ENCODE results near the gene DEPP1. TPM values are rescaled to one million over a fixed set of nuclear protein-coding genes. Genes with fewer than 3 reads are reported as not detected.

The DEPP1 gene
- total RNA-seq, 6 experiments from 2014 or later: 0.43 to 0.78 (median 0.52) TPM

DNA sequence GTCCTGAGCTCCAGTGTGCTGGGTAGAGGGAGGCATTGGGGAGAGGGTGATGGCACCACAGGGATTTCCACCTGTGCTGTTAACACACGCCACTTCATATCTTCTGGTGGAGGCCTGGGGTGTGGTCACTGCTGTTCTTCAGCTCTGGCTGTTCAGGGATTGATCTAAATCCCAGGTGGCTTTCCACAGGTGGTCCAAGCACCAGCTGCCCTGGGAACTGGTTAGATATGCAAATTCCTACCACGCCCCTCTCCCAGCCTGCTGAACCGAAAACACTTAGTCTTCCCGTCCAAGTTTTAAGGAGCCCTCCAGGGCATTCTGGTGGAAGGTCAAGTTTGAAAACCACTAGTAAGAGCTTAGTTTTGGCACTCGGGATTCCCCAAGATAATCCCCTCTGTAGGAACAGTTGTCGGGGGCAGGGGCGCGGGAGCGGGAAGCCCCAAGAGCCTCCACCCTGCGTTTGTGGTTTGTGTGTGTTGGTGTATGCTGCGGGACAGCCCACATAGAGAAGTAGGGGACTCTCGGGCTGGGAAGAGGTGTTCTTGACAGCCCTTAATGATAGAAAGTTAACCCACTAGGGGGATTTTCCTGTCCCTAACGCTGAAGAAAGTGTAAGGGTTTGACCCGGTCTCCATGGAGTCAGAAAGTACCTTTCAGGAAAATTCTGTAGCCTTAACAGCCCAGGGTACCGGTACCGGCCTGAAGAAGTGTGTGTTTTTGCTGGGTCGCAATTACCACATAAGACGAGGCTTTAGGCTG is 5.1 kb downstream of the DEPP1 start:
- no peak overlapping the region for H3K4me3 Mint-ChIP-seq

DNA sequence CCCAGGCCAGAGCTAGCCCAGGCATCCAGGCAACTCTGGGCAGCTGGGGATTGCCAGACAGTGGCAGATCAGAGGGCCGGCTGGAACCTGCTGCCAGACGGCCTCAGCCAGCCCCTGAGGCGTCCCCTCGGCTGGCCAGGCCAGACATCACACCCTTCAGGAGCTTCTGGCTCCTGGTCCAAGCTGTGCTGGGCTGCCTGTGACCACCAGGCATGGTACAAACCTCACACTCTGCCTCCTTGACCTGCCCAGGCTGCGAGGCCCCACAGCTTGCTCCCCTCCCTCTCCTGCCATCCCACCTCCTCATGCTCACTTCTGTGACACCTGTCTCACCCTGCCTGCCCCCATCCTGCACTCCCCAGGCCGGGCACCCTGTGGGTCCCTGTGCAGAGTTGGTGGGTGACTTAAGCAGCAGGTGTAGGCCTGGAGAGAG is 5.7 kb downstream of the DEPP1 start:
- peaks cover 11% of the 10 kb centered on the region for H3K4me1 Mint-ChIP-seq (ENCODE audit: low read depth)
- H3K27me3 Mint-ChIP-seq (ENCODE audit: insufficient read depth): peaks cover 5% of the 10 kb centered on the region
- no peaks in the 10 kb centered on the region for H3K36me3 Mint-ChIP-seq (ENCODE audit: low read depth)
- H3K9me3 Mint-ChIP-seq: no peaks in the 10 kb centered on the region
- DNase-seq: no peak
- H3K4me3 Mint-ChIP-seq: no peak overlapping the region
- no peak overlapping the region for H3K27ac Mint-ChIP-seq
- no peak for TF ChIP-seq CTCF (IDR thresholded peaks at IDR 0.05)

More for the DNA sequence above, 5.1 kb downstream of the DEPP1 start:
- Mint-ChIP-seq H3K27ac (no peak overlapping the region; the same call in 1 of the 2 replicates), H3K9me3 (no peaks in the 10 kb centered on the region), H3K4me1 (ENCODE audit: low read depth) (peaks cover 14% of the 10 kb centered on the region), H3K27me3 (ENCODE audit: insufficient read depth) (peaks cover 5% of the 10 kb centered on the region), H3K36me3 (ENCODE audit: low read depth) (no peaks in the 10 kb centered on the region)
- no peak for TF ChIP-seq CTCF (IDR thresholded peaks at IDR 0.05)
- no peak for DNase-seq

GRCh38 chr10:44971935-44972757 is 6.5 kb downstream of the DEPP1 start:
- no peak overlapping the region for H3K4me3 Mint-ChIP-seq
- H3K9me3 Mint-ChIP-seq: no peaks in the 10 kb centered on the region
- no peak overlapping the region for H3K27ac Mint-ChIP-seq
- H3K4me1 Mint-ChIP-seq (ENCODE audit: low read depth): peaks cover 11% of the 10 kb centered on the region
- peaks cover 5% of the 10 kb centered on the region for H3K27me3 Mint-ChIP-seq (ENCODE audit: insufficient read depth)
- no peaks in the 10 kb centered on the region for H3K36me3 Mint-ChIP-seq (ENCODE audit: low read depth)
- no peak for TF ChIP-seq CTCF (IDR thresholded peaks at IDR 0.05)
- DNase-seq: no peak

- H3K27me3 Mint-ChIP-seq (ENCODE audit: insufficient read depth): peaks cover 5% of the 10 kb centered on the region
- no peak for DNase-seq
- H3K9me3 Mint-ChIP-seq: no peaks in the 10 kb centered on the region
- H3K4me3 Mint-ChIP-seq: no peak overlapping the region
- H3K4me1 Mint-ChIP-seq (ENCODE audit: low read depth): peaks cover 13% of the 10 kb centered on the region
- no peak for TF ChIP-seq CTCF (IDR thresholded peaks at IDR 0.05)
- no peaks in the 10 kb centered on the region for H3K36me3 Mint-ChIP-seq (ENCODE audit: low read depth)
- H3K27ac Mint-ChIP-seq: no peak overlapping the region
These were observed 7.2 kb downstream of the DEPP1 start for GRCh38 chr10:44971434-44971833.

GRCh38 chr10:44970812-44971395 is 7.7 kb downstream of the DEPP1 start:
- Mint-ChIP-seq H3K27me3 (ENCODE audit: insufficient read depth) (peaks cover 5% of the 10 kb centered on the region), H3K4me3 (no peak overlapping the region), H3K9me3 (no peaks in the 10 kb centered on the region), H3K36me3 (ENCODE audit: low read depth) (no peaks in the 10 kb centered on the region), H3K4me1 (ENCODE audit: low read depth) (peaks cover 16% of the 10 kb centered on the region), H3K27ac (no peak overlapping the region)
- DNase-seq: no peak
- TF ChIP-seq CTCF (IDR thresholded peaks at IDR 0.05): no peak

All from HFFc6 (cell line).